HG03469 (cell line): Measurements from ENCODE around the gene AXL.
"Not testable (repeated sequence)": the region's sequence is repeated elsewhere in the genome, so short reads cannot be mapped to it uniquely, and the experiment has no call there.

Experiments used
- ATAC-seq: cut with Tn5 transposase; IDR thresholded peaks from one replicate; pipeline ENCODE4 v1.9.1; 2021; ENCODE audit warnings: mild to moderate bottlenecking, moderate library complexity, moderate number of reproducible peaks; ENCODE audit not compliant: unreplicated experiment

Gene AXL

DNA sequence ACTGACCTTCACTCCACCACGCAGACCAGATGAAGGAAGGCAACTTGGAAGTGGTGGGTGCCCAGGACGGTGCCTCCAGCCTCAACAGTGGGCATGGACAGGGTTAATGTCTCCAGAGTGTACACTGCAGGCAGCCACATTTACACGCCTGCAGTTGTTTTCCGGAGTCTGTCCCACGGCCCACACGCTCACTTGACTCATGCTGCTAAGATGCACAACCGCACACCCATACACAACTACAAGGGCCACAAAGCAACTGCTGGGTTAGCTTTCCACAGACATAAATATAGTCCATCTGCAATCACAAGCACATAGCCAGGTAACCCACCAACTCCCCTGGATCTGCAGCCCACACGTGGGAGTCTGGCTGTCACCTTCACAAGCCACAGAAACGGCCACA lies 12.6 kb upstream of the AXL start:
- no peak for ATAC-seq

DNA sequence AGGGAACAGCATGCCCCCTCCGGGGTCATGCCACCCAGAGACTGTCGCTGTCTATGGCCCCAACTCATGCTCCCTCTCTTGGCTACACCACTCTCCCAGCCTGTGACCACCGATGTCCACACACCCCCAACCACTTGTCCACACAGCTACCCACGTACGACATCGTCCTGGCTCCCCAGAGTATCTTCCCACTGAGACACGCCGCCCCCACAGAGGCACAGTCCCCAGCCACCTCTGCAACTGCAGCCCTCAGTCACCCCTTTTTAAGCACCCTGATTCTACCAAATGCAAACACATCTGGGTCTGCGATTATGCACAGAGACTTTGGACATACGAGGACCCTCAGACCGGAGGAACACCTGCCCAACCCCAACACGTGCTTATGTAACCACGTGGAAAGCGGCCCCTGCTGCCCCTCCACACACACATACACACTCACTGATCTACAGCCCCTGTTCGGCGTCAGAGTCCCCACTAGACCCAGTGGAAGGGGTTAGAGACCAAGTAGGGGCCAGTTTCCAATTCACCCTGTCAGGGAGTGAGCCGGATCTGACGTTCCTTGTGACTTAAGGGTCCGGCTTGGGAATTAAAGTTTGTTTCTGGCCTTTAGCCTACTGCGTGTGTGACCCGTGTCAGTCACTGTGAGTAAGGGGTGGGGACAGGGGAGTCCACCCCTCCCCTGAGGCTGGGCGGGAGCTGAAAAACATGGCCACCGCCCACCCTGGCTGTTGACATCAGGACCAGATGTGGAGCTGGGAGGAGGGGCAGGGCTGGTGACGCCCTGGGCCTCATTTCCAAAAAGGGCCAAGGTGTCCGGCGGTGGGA lies 11.9 kb upstream of the AXL start:
- no peak for ATAC-seq

DNA sequence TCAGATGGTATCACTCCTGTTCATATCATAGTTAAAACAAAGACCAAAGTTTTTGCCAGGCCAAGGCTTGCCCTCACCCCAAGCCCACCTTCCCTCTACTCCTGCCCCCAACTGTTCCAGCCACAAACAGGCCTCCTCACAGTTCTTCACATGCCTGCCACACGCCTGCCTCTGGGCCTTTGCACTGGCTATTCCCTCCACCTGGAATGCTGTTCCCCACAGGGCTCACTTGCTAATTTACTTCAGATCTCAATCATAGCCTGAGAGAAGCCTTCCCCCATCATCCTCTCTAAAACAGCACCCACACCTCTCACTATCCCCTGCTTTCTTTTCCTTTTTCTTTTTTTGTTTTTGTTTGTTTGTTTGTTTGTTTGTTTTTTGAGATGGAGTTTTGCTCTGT lies 4.9 kb upstream of the AXL start:
- ATAC-seq = no peak

DNA sequence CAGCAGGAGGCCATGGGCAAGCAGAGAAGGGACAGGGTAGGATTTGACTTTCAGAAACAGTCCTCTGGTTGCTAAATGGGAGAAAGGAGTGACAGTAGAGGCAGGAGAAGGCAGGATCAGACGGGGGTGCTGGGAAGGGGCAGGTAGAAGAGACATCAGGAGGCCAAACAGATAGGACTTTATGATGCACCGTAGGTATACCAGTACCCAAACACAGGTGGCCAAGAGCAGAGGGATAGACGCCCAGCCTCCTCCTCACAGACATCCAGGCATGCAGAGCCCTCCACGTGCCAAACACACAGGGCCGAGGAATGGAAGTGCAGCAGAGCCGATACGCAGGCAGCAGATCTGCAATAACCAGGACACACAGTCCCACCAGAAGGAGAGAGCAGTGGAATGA lies 1.3 kb upstream of the AXL start:
- ATAC-seq = no peak

DNA sequence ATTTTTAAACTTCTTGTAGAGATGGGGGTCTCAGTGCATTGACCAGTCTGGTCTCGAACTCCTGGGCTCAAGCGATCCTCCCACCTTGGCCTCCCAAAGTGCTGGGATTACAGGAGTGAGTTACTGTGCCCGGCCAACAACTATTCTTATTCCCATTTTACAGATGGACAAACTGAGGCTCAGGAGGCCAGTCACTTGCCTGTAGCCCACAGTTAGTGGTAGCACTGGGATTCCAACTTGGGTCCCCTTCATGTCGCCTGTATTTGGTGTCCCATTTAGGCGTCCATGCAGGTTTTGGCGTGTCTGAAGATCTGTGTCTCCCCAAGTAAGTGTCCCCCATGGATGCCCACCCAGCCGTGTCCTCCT lies 791 bp upstream of the AXL start:
- ATAC-seq = no peak

DNA sequence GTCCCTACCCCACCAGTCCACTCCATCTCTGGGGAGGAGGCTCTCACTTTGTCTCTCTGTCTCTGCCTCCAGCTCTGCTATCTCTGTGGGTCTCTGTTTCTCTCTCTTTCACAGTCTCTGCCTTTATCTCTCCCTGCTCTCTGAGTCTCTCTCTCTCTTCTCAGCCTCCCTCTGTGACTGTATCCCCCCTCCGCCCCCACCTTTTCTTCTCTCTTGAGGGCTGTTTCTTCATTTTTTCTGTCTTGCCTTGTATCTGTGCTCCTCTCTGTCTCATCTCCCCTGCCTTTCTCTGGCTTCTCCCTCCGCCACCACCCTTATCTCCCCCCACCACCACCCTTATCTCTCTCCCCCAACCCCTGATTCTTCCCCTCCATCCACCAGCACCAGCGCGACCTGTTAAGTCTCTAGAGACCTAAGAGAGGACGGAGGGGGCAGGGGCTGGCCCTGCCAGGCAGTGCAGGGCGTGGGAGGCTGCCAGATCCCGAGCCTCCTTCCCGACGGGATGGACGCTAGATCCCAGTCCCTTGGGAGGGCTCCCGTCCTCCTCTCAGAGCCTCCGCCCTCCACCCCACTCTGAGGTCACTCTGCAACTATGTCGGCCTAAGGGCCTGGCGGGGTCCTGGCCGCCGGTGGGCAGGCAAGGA lies 1.0 kb downstream of the AXL start:
- ATAC-seq = no peak

DNA sequence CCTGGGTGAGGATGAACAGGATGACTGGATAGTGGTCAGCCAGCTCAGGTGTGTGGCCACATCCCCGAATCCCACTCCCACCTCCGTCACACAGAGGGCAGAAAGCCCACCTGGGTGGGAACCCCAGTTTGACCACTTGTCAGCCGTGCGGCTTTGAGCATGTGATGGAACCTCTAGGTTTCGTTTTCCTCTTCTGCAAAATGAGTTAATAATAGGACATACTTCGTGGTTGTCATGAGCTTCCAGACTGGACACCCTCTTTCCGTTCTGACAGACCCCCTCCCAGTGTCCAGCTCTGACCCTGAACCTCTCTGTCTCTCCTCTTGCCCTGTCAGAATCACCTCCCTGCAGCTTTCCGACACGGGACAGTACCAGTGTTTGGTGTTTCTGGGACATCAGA lies 1.8 kb downstream of the AXL start:
- ATAC-seq = no peak

DNA sequence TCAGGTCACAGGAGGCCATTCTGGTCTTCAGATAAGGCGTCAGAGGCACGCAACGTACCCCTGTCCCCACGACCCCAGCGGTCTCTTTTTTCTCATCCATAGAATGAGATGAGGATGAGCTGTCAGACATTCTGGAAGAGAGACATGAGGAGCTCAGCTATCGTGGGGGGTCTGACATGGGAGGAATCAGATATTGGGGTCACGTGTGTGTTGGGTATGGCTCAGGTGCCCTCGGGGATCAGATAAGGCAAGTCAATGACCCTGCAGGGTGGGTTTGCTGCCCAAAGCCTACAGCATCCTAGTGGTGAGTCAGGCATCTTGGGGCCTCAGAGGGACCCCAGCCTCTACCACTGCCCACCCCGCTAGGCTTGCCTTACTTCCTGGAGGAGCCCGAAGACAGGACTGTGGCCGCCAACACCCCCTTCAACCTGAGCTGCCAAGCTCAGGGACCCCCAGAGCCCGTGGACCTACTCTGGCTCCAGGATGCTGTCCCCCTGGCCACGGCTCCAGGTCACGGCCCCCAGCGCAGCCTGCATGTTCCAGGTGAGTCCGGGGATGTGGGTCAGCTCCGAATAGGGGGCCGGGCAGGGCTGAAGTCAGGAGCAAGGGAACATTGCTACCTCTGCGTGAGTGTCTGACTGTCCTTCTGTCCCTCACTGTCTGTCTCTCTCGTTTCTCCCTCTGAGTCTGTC lies 2.6 kb downstream of the AXL start:
- no peak for ATAC-seq

DNA sequence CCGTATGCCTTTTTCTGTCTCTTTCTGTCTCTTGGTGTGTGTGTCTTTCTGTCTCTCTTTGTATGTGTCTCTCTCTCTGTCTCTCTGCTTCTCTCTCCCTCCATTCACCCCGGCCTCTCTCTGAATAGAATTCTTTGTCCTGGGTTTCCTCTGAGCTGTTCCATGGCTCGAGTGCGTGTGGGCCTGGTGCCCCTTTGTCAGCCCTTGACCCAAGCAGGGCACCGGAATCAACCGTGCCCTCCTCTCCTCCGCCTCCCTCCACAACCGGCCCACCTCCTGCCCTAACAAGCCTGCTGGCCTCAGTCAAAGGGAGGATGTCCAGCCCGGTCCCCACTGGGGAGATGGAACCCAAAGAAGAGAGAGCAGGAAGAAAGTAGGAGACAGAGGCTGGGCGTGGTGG lies 3.2 kb downstream of the AXL start:
- no peak for ATAC-seq

DNA sequence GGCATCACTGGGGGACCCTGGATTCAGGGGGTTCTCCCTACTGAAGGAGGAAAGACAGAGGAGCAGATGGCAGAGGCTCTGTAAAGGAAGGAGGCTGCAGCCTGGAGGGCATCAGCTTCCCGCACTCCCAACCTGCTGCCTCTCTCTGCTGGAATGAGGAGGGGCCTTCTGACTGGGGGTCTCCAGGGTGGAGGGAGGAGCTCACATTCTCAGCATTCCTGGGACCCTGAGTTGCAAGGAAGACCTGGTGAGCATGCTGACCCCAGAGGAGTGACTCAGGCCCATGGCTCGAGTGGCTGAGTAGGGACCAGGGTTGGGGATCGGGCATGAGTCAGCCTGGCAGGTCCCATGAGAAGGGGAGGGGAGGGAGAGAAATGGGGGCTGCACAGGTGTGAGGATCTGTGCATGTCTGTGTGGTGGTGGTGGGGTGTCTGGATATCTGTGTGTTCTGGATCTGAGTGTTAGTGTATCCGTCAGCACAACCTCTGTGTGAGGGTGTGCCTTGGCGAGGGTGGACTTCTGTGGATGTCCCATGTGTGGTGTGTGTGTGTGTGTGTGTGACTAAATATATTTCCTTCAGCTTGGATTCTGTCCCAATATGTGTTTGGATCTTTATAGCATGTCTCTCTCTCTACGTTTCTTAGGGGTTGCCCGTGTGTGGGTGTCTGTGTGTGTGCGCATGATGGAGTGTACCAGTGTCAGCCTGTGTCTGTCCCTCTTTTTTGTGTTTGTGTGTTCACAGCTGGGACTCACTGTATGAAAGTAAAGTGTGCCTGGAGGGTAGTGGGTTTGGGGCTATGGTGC lies 4.6 kb downstream of the AXL start:
- ATAC-seq = no peak

DNA sequence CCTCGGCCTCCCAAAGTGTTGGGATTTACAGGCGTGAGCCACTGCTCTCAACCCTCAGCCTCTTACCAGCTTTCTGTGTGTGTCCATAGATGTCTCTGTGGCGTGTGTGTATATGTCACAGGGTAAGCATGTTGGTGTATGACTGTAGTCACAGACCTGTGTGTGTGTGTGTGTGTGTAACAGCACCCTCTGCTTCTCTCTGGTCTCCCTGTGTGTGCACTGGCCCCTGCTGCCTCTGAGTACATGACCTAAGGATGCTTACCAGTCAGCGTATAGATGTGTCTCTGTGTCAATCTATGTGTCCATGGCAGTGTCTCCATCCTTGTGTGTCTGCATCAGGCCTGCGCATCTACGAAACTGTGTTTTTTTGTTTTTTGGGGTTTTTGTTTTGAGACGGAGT lies 5.6 kb downstream of the AXL start:
- ATAC-seq = no peak

DNA sequence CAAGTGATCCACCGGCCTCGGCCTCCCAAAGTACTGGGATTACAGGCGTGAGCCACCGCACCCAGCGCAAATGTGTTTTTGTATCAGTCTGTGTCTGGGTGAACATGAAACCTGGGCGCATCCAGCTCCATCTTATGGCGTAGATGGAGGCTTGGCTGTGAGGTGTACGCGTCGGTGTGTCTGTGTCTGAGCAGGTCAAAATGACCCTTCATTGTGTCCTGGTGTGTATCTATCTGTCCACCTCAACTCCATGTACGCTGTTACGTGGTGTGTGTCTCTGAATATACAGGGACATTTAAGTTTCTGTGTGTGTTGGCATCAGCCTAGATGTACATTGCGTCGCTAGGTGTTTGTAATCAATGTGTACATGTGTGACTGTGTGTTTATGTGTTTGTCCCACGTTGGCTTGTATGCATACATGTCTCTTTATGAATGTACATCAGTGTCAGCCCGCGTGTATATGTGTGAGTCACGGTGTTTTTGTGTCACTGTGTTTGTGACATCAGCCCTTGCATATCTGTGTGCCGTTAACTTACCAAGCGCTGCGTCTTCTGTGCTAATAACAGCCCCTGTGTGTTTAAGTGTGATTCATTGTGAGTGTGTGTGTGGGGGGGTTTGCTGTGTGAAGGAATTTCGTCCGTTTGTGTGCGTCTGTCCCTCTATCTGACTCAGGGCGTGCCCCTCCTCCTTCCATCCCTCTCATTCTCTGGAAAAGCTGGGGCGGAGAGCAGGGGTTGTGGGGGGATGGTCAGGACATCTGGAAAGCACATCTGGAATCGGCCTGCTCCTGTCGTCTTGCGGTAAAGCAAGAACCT lies 6.4 kb downstream of the AXL start:
- no peak for ATAC-seq

DNA sequence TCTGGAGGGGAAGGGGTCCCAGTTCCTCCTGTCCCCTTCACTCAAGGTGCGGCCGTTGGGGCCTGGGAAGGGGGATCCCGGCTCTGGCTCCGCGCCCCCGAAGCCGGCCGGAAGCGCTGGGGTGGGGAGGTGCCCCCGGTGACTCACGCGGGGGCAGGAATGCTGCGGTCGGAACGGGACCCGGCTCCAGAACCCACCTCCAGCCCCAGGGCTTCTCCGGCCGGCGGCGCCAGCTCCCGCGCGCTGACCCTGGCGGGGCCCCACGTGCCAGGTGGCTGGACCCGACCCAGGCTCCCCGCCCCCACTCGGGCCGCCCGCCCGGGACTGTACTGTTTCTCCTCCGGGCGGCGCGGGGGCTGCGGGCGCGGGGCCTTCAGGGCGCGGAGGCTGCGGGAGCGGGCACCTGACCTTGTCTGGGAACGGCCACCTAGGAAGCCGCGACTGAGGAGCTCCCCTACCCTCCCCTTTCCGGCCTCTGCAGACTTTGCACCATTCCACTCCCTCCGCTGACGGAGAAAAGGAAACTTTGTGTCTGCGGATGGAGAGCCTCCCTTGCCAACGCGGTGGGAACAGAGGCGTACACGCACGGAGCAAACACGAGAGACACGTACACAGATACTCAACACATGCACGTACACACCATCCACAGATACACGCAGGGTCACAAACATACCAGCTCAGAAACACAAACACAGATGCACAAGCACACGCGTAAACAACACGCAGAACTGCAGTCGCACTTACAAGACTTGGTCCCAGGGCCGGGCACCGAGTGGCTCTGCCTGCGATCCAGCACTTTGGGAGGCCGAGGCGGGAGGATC lies 7.2 kb downstream of the AXL start:
- no peak for ATAC-seq

DNA sequence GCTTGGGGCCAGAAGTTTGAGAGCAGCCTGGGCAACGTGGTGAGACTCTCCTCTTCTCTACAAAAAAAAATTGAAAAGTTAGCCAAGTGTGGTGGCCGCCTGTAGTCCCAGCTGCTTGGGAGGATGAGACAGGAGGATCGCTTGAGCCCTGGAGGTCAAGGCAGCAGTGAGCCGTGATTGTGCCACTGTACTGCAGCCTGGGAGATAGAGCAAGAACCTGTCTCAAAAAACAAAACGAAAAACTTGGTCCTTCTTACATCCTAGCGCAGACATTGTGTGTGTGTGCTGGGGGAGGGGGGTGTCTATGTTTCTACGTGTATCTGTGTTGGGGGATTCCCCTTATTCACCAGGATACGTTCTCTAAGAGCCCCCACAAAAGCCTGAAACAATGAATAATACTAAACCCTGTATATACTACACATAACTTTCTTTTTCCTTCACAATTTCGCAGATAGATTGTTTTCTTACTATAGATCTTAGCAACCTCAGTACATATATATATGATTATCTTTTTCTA lies 7.9 kb downstream of the AXL start:
- ATAC-seq = no peak

DNA sequence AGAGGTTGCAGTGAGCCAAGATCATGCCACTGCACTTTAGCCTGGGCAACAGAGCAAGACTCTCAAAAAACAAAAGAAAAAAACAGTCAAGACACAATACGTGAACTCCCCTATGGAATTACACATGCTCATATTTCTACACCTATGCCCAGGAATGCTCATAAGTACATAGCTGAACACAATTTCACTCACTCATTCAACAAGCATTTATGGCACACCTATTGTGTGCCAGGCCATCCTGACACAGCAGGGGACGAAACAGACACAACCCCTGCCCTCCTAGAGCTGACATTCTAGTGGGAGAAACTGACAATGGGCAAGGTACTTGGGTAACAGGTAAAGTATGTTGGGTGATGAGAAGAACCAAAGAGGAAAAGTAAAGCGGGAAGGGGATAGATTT lies 9.5 kb downstream of the AXL start:
- no peak for ATAC-seq

DNA sequence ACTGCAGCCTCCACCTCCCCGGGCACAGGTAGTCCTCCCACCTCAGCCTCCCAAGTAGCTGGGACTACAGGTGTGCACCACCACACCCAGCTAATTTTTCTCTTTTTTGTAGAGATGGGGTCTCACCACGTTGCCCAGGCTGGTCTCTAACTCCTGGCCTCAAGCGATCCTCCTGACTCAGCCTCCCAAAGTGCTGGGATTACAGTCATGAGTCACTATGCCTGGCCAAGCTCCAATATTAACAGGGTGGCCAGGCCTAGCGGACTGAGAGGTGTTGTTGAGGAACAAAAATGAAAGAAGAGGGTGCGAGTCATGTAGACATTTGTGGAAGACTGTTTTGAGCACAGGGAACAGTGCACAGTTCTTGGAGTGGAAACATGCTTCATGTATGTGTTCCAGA lies 10.3 kb downstream of the AXL start:
- not testable (repeated sequence) for ATAC-seq

DNA sequence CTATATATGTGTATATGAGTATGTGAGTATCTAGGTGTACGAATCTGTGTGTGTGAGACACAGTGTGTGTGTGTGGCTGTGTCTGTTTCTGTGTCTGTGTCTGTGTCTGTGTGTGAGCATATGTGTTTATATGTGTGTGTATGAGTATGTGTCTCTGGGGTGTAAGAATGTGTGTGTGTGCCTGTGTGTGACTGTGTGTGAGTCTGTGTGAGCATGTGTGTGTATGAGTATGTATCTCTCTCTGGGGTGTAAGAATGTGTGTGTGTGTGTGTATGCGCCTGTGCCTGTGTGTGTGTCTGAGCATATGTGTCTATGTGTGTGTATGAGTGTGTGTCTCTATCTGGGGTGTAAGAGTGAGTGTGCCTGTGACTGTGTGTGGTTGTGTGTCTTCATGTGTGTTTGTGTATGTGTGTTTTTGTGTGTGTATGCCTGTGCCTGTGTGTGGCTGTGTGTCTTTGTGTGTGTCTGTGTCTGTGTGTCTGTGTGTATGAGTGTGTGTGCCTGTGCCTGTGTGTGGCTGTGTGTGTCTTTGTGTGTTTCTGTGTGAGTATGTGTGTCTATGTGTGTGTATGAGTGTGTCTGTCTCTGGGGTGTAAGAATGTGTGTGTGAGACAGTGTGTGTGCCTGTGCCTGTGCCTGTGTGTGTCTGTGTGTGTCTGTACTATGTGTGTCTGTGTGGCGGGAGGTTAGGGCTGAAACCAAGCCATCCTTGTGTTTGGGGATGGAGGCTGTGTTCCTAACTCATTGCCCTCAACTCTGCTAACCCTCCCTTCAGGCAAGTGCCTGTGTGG lies 11.2 kb downstream of the AXL start:
- ATAC-seq = no peak

DNA sequence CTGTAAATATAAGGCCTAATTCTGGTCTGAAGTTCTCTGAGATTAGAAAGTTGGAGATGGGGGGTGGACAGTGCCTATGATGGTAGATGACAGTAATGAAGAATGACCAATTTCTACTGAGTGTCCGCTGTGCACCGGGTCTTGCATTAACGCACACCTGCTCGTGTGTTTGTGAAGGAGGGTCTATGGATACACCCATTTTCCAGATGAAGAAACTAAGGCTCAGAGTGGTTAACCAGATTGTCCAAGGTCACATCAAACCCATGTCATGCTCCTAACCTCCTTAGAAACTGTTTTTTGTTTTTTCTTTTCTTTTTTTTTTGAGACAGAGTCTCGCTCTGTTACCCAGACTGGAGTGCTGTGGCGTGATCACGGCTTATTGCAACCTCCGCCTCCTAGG lies 13.7 kb downstream of the AXL start:
- no peak for ATAC-seq
